ENCODE data around the gene SBF2.
A peak's percentile ranks its signal among the peaks of the same experiment; 100 is the strongest.

SBF2 gene

GRCh38 chr11:10293423-10294289 is at the start of gene SBF2:
Gene SBF2, minus strand, starts transcription at chr11:10294219. Its CDS starts 150 bp downstream, at chr11:10294069.
- Histone ChIP-seq H3K27ac (peak within 1 kb of the TSS; percentile 93), H3K9me3 (no peaks in the 10 kb centered on the region), H3K4me1 (ENCODE audit: control insufficient read depth in 1 of 2, insufficient read depth in 1 of 2, low read depth in 1 of 2, low read length in 1 of 2) (peaks cover 38 to 46% of the 10 kb centered on the region in 2 experiments), H3K4me3 (ENCODE audit: low read depth in 1 of 2, low read length in 1 of 2) (peak within 1 kb of the TSS; percentile 78 to 79), H3K36me3 (no peaks in the 10 kb centered on the region), H3K27me3 (peaks cover 17% of the 10 kb centered on the region)
- TF ChIP-seq CTCF (IDR thresholded peaks at IDR 0.05): peak; percentile 18

GRCh38 chr11:10338287-10338686 is 44.3 kb upstream of the SBF2 start:
- Histone ChIP-seq H3K4me1 (ENCODE audit: control insufficient read depth in 1 of 2, insufficient read depth in 1 of 2, low read depth in 1 of 2, low read length in 1 of 2) (no peaks in the 10 kb centered on the region), H3K9me3 (no peaks in the 10 kb centered on the region), H3K27ac (no peak overlapping the region), H3K4me3 (ENCODE audit: low read depth in 1 of 2, low read length in 1 of 2) (no peak overlapping the region), H3K27me3 (no peaks in the 10 kb centered on the region), H3K36me3 (no peaks in the 10 kb centered on the region)
- no peak for TF ChIP-seq CTCF (IDR thresholded peaks at IDR 0.05)

- TF ChIP-seq CTCF (IDR thresholded peaks at IDR 0.05): no peak
- Histone ChIP-seq H3K4me3 (ENCODE audit: low read depth in 1 of 2, low read length in 1 of 2) (no peak overlapping the region), H3K4me1 (ENCODE audit: control insufficient read depth in 1 of 2, insufficient read depth in 1 of 2, low read depth in 1 of 2, low read length in 1 of 2) (no peaks in the 10 kb centered on the region), H3K36me3 (no peaks in the 10 kb centered on the region), H3K27ac (no peak overlapping the region), H3K27me3 (no peaks in the 10 kb centered on the region), H3K9me3 (no peaks in the 10 kb centered on the region)
Observed at GRCh38 chr11:10333490-10333889, 39.5 kb upstream of the SBF2 start.

DNA sequence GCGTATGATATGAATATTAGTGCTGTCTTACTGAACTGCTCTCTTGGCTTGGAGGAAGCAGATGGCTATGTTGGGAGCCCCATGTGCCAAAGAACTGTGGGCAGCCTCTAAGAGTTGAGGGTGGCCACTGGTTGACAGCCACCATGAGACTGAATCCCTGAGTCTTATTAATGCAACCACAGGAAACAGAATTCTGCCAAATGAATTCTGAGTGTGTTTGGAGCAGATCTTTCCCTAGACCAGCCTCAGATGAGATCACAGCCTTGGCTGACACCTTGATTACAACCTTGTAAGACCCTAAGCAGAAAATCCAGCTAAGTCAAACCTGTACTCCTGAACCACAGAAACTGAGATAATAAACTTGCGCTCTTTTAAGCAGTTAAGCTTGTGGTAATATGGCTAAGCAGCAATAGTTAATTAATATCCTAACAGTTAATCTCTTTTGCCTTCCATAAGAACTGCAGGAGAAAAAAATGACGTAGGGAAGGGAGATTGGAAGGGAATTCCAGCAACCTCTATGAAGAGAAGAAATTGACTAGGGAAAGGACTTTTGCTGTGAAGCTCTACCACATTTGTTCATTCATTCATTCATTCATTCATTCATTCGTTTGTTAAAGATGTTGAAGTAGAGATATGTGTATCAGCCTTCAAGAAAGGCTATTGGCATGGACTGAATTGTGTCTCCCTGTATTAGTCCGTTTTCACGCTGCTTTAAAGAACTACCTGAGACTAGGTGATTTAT is 37.7 kb upstream of the SBF2 start:
- Histone ChIP-seq H3K36me3 (no peaks in the 10 kb centered on the region), H3K27me3 (no peaks in the 10 kb centered on the region), H3K9me3 (no peaks in the 10 kb centered on the region), H3K27ac (no peak overlapping the region), H3K4me1 (ENCODE audit: control insufficient read depth in 1 of 2, insufficient read depth in 1 of 2, low read depth in 1 of 2, low read length in 1 of 2) (peaks cover 0 to 2% of the 10 kb centered on the region in 2 experiments), H3K4me3 (ENCODE audit: low read depth in 1 of 2, low read length in 1 of 2) (no peak overlapping the region)
- no peak for TF ChIP-seq CTCF (IDR thresholded peaks at IDR 0.05)

GRCh38 chr11:10329935-10330334 is 35.9 kb upstream of the SBF2 start:
- no peak overlapping the region for H3K27ac ChIP-seq
- no peaks in the 10 kb centered on the region for H3K9me3 ChIP-seq
- no peak overlapping the region for H3K4me3 ChIP-seq (ENCODE audit: low read depth in 1 of 2, low read length in 1 of 2)
- no peak for TF ChIP-seq CTCF (IDR thresholded peaks at IDR 0.05)
- peaks cover 0 to 2% of the 10 kb centered on the region in 2 experiments for H3K4me1 ChIP-seq (ENCODE audit: control insufficient read depth in 1 of 2, insufficient read depth in 1 of 2, low read depth in 1 of 2, low read length in 1 of 2)
- no peaks in the 10 kb centered on the region for H3K27me3 ChIP-seq
- no peaks in the 10 kb centered on the region for H3K36me3 ChIP-seq
